ENCODE measurements around the gene HYPK.

The HYPK gene

GRCh38 chr15:43793647-43794046 is 6.8 kb upstream of the HYPK start:
- peaks cover 39% of the 10 kb centered on the region for H3K36me3 ChIP-seq
- H3K4me3 ChIP-seq (ENCODE audit: low read depth, low read length), result peak overlapping the region; percentile 91
- H3K4me1 ChIP-seq, result peaks cover 2% of the 10 kb centered on the region; the same call in 1 of the 2 replicates
- H3K27me3 ChIP-seq, result no peaks in the 10 kb centered on the region
- H3K9me3 ChIP-seq, result no peaks in the 10 kb centered on the region
- DNase-seq, result no peak
- TF ChIP-seq CTCF (IDR thresholded peaks at IDR 0.05; ENCODE audit: low read depth, low read length), result no peak

DNA sequence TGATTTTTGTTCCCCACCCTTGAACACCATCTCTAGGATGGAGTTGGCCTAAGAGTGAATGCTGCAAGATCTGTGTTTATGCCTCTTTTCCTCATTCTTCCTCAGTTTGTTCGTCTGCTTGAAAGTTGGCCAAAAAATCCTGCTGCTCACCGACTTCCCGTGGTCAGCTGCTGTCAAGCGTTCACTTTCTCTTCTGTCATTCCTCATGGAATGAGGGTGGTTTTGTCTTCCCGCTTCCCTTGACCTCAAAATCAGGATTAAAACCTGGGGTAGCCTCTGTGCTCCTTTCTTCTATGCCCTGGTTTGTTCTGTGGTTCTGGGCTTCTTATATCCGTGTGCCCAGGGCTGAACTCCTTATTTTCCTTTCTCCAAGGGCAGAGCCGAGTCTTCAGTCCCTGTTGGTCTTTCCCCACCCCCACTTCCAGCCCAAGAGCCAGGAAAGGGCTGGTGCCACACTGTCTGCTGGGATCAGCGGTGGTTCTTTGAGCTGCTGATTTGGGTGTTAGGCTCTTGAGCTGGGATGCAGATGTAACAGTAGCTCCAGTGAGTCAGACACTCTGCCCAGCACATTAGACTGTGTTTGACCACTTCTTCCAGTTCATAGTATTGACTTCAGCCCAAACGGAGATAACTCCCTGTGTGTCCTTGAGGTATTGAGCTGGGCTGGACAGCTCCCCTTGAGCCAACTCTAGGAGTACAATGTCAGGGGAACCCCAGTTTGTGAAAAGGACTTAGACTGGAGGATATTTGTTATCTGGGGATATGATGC is 5.9 kb upstream of the HYPK start:
- DNase-seq, result peak; percentile 28
- no peaks in the 10 kb centered on the region for H3K27me3 ChIP-seq
- no peak for TF ChIP-seq CTCF (IDR thresholded peaks at IDR 0.05; ENCODE audit: low read depth, low read length)
- peaks cover 2% of the 10 kb centered on the region; the same call in 1 of the 2 replicates for H3K4me1 ChIP-seq
- H3K36me3 ChIP-seq, result peaks cover 47% of the 10 kb centered on the region
- H3K4me3 ChIP-seq (ENCODE audit: low read depth, low read length), result no peak overlapping the region
- H3K9me3 ChIP-seq, result no peaks in the 10 kb centered on the region

DNA sequence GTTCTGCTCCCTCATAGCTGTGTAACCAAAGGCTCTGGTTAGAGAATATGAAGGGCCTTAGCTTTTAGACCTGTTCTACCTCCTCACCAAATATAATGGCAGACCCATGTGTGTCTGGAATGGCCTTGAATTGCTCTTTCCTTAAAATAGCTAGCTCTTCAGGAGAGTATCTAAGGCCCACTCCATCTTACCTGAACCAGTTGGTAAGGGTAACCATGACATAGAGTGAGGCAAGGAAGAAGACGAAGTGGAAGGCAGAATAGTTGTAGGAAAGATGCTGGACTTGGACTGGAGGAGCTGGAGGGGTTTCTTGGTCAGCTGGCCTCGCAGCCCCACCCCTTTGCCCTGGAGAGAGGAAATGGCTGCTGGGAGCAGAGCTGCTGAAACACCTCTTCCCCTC is 5.2 kb upstream of the HYPK start:
- Histone ChIP-seq H3K4me1 (peaks cover 9% of the 10 kb centered on the region), H3K4me3 (ENCODE audit: low read depth, low read length) (no peak overlapping the region), H3K9me3 (no peaks in the 10 kb centered on the region), H3K27me3 (no peaks in the 10 kb centered on the region), H3K36me3 (peaks cover 55% of the 10 kb centered on the region)
- DNase-seq, result no peak
- TF ChIP-seq CTCF (IDR thresholded peaks at IDR 0.05; ENCODE audit: low read depth, low read length), result no peak

- no peaks in the 10 kb centered on the region for H3K27me3 ChIP-seq
- H3K4me3 ChIP-seq (ENCODE audit: low read depth, low read length), result no peak overlapping the region
- H3K4me1 ChIP-seq, result peaks cover 10% of the 10 kb centered on the region
- DNase-seq, result no peak
- H3K36me3 ChIP-seq, result peaks cover 61% of the 10 kb centered on the region
- no peak for TF ChIP-seq CTCF (IDR thresholded peaks at IDR 0.05; ENCODE audit: low read depth, low read length)
- H3K9me3 ChIP-seq, result no peaks in the 10 kb centered on the region
Observed at GRCh38 chr15:43795997-43796396, 4.4 kb upstream of the HYPK start.

- peaks cover 10% of the 10 kb centered on the region for H3K4me1 ChIP-seq
- H3K27me3 ChIP-seq, result no peaks in the 10 kb centered on the region
- no peak for TF ChIP-seq CTCF (IDR thresholded peaks at IDR 0.05; ENCODE audit: low read depth, low read length)
- peaks cover 63% of the 10 kb centered on the region for H3K36me3 ChIP-seq
- no peak for DNase-seq
- H3K4me3 ChIP-seq (ENCODE audit: low read depth, low read length), result no peak overlapping the region
- no peaks in the 10 kb centered on the region for H3K9me3 ChIP-seq
Observed at GRCh38 chr15:43796566-43796965, 3.8 kb upstream of the HYPK start.

DNA sequence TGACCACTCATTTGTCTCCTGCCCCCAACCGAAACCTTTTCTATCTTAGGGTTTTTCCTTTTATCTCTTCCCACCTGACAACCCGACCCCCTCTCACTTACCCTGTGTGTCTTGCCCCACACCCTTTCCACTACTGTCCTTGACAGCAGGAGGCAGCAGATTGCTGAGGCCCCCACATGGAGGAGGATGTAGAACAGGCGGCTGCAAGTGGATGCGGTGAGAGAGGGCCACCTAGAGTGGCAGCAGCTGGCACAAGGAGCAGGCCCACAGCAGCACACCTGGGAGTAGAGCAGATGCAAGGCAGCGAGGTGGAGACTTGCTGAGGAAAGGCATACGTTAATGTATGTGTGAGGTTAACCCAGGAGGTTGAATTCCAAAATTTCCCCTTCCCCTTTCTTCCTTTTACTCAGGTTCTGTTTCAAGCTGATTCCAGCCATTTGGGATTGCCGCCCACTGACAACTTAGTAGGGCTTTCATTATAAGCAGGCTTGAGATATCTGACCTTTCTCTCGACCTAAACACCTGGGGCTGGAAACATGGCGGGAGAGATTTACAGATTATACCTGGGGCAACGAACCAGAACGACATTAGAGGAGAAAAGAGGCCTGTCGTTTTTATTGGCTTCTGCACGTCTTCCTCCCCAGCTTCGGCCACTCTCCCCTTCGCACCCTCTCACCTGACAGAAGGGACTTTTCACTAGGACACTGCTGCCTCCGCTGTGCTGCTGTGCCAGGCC is 1.0 kb upstream of the HYPK start:
- peaks cover 9% of the 10 kb centered on the region for H3K4me1 ChIP-seq
- H3K4me3 ChIP-seq (ENCODE audit: low read depth, low read length), result no peak overlapping the region
- H3K27me3 ChIP-seq, result no peaks in the 10 kb centered on the region
- H3K9me3 ChIP-seq, result no peaks in the 10 kb centered on the region
- DNase-seq, result no peak
- H3K36me3 ChIP-seq, result peaks cover 70% of the 10 kb centered on the region
- TF ChIP-seq CTCF (IDR thresholded peaks at IDR 0.05; ENCODE audit: low read depth, low read length), result no peak
